Measurements from ENCODE around the gene CDH18.

The CDH18 gene, protein sequence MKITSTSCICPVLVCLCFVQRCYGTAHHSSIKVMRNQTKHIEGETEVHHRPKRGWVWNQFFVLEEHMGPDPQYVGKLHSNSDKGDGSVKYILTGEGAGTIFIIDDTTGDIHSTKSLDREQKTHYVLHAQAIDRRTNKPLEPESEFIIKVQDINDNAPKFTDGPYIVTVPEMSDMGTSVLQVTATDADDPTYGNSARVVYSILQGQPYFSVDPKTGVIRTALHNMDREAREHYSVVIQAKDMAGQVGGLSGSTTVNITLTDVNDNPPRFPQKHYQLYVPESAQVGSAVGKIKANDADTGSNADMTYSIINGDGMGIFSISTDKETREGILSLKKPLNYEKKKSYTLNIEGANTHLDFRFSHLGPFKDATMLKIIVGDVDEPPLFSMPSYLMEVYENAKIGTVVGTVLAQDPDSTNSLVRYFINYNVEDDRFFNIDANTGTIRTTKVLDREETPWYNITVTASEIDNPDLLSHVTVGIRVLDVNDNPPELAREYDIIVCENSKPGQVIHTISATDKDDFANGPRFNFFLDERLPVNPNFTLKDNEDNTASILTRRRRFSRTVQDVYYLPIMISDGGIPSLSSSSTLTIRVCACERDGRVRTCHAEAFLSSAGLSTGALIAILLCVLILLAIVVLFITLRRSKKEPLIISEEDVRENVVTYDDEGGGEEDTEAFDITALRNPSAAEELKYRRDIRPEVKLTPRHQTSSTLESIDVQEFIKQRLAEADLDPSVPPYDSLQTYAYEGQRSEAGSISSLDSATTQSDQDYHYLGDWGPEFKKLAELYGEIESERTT

DNA sequence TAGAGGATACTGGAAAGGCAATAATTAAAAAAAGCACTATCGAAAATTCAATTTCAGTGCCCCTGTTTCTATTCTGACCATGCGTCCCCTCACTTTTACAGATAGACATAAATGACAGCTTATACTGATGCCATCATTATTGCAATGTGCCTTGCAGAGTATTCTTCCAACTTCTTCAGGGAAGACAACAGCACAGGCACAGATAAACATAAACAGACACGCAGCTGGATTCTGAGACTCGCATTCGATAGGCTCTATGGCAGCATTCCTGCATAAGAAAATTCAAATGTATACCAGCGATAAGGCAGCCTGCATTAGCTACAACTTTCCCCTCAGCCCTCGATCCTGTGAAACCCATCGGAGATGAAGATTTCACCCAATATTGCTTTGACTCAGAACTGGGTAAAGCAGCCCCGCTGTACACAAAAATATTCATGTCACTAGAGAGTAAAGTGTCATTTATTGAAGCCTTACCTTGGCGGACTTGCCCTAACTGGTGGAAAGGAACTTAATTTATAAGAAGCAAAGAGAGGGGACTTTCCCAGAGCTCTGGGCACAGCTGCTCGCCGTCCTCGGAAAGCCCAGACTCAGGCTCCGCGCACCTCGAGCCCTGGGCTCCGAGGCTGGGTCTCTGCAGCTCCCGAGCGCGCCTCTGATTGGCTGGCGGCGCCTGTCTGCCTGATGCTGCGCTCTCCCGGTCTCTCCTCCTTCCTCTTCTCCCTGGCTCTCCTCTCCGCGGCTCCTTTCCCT is at the start of gene CDH18:
TSS of gene CDH18 (minus strand) at position 589 of the 750 bp plus-strand sequence. CDS start 149,214 bp downstream, outside the sequence.
- H3K4me2 ChIP-seq (ENCODE audit: low read depth, low read length), result no peak within 1 kb of the TSS
- TF ChIP-seq EZH2 (optimal IDR thresholded peaks at IDR 0.05; ENCODE audit: low read depth, low read length) (no peak), EZH2phosphoT487 (IDR thresholded peaks at IDR 0.05; ENCODE audit: low read length) (no peak)
- TF ChIP-seq, protein P1, sequence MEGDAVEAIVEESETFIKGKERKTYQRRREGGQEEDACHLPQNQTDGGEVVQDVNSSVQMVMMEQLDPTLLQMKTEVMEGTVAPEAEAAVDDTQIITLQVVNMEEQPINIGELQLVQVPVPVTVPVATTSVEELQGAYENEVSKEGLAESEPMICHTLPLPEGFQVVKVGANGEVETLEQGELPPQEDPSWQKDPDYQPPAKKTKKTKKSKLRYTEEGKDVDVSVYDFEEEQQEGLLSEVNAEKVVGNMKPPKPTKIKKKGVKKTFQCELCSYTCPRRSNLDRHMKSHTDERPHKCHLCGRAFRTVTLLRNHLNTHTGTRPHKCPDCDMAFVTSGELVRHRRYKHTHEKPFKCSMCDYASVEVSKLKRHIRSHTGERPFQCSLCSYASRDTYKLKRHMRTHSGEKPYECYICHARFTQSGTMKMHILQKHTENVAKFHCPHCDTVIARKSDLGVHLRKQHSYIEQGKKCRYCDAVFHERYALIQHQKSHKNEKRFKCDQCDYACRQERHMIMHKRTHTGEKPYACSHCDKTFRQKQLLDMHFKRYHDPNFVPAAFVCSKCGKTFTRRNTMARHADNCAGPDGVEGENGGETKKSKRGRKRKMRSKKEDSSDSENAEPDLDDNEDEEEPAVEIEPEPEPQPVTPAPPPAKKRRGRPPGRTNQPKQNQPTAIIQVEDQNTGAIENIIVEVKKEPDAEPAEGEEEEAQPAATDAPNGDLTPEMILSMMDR (IDR thresholded peaks at IDR 0.05; ENCODE audit: low read length), result no peak
- H3K9me3 ChIP-seq (replicated peaks; ENCODE audit: insufficient read depth, low read length), result no peaks in the 10 kb centered on the region
- no peak within 1 kb of the TSS for H3K27ac ChIP-seq (ENCODE audit: low read length)
- no peak within 1 kb of the TSS for H3K4me3 ChIP-seq (ENCODE audit: low read length)
- H3K79me2 ChIP-seq (ENCODE audit: low read length), result no peaks in the 10 kb centered on the region
- H3K27me3 ChIP-seq (replicated peaks; ENCODE audit: insufficient read depth, low read length), result no peaks in the 10 kb centered on the region
- H3K36me3 ChIP-seq (replicated peaks; ENCODE audit: insufficient read depth, low read length), result no peaks in the 10 kb centered on the region
- no peak within 1 kb of the TSS for H3K9ac ChIP-seq (ENCODE audit: low read length)
- no peaks in the 10 kb centered on the region for H3K4me1 ChIP-seq (ENCODE audit: low read length)
- H2AFZ ChIP-seq (ENCODE audit: low read length), result no peak within 1 kb of the TSS
- no peaks in the 10 kb centered on the region for H3K9me2 ChIP-seq (replicated peaks; ENCODE audit: insufficient read depth, low read length)
- no peak for DNase-seq
- no peaks in the 10 kb centered on the region for H4K20me1 ChIP-seq (ENCODE audit: insufficient read depth, low read length)
- H3F3A ChIP-seq (ENCODE audit: insufficient read depth, low read length), result no peaks in the 10 kb centered on the region

DNA sequence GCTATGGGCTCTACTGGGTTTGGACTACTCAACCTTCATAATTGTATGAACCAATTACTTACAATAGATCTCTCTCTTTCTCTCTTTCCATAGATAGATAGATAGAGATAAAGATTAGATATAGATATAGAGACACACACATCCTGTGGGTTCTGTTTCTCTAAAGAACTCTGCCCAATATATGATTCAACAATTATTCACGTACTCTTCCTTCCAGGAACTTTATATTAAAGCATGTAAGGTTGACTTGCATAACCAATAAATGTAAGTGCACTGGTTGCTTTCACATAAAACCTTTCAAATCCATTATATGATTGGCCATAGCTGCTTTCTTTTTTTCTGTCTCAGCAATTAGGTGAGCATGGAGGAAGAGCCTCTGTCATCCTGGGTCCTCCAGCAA is 46.7 kb upstream of the CDH18 start:
- no peak for DNase-seq
- Histone ChIP-seq H3K27ac (ENCODE audit: low read length) (no peak overlapping the region), H3K4me1 (ENCODE audit: low read length) (no peaks in the 10 kb centered on the region), H3K9ac (ENCODE audit: low read length) (no peak overlapping the region), H3K79me2 (ENCODE audit: low read length) (no peaks in the 10 kb centered on the region), H3K36me3 (replicated peaks; ENCODE audit: insufficient read depth, low read length) (no peaks in the 10 kb centered on the region), H3K27me3 (replicated peaks; ENCODE audit: insufficient read depth, low read length) (no peaks in the 10 kb centered on the region), H3K4me2 (ENCODE audit: low read depth, low read length) (no peak overlapping the region), H4K20me1 (ENCODE audit: insufficient read depth, low read length) (no peaks in the 10 kb centered on the region), H2AFZ (ENCODE audit: low read length) (no peak overlapping the region), H3K9me3 (replicated peaks; ENCODE audit: insufficient read depth, low read length) (no peaks in the 10 kb centered on the region), H3K4me3 (ENCODE audit: low read length) (no peak overlapping the region), H3K9me2 (replicated peaks; ENCODE audit: insufficient read depth, low read length) (no peaks in the 10 kb centered on the region), H3F3A (ENCODE audit: insufficient read depth, low read length) (no peaks in the 10 kb centered on the region)
- TF ChIP-seq, protein P1 (IDR thresholded peaks at IDR 0.05; ENCODE audit: low read length), result no peak
- no peak for TF ChIP-seq EZH2phosphoT487 (IDR thresholded peaks at IDR 0.05; ENCODE audit: low read length)
- no peak for TF ChIP-seq EZH2 (optimal IDR thresholded peaks at IDR 0.05; ENCODE audit: low read depth, low read length)

DNA sequence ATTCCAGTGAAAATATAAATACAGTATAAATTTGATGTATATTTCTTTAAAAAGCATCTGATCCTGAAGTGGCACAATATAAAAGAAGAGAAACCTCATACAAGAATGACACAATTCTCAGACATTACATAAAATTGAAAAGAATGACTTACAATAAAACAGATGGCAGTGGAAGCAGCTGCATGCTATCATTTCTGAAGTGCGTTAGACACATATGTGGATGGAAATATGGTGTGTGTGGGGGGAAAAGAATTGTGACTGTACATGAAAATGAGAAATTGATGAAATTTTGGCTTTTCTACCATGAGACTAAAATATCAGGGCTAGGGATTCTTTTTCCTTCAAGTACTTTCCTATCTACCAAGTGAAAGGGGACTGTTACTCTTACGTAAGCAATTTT is 45.9 kb upstream of the CDH18 start:
- Histone ChIP-seq H3K79me2 (ENCODE audit: low read length) (no peaks in the 10 kb centered on the region), H3F3A (ENCODE audit: insufficient read depth, low read length) (no peaks in the 10 kb centered on the region), H3K9me3 (replicated peaks; ENCODE audit: insufficient read depth, low read length) (no peaks in the 10 kb centered on the region), H3K4me1 (ENCODE audit: low read length) (no peaks in the 10 kb centered on the region), H3K4me2 (ENCODE audit: low read depth, low read length) (no peak overlapping the region), H3K9me2 (replicated peaks; ENCODE audit: insufficient read depth, low read length) (no peaks in the 10 kb centered on the region), H4K20me1 (ENCODE audit: insufficient read depth, low read length) (no peaks in the 10 kb centered on the region), H3K36me3 (replicated peaks; ENCODE audit: insufficient read depth, low read length) (no peaks in the 10 kb centered on the region), H3K27me3 (replicated peaks; ENCODE audit: insufficient read depth, low read length) (no peaks in the 10 kb centered on the region), H3K9ac (ENCODE audit: low read length) (no peak overlapping the region), H3K4me3 (ENCODE audit: low read length) (no peak overlapping the region), H3K27ac (ENCODE audit: low read length) (no peak overlapping the region), H2AFZ (ENCODE audit: low read length) (no peak overlapping the region)
- no peak for DNase-seq
- TF ChIP-seq, protein P1 (IDR thresholded peaks at IDR 0.05; ENCODE audit: low read length), result no peak

Data from MM.1S (cell line).